Activated CD4-positive, alpha-beta T cell treated with anti-CD3 and anti-CD28 coated beads for 48 hours (primary cell): ENCODE data around the gene TMEM178B.
"Not testable (repeated sequence)": the region's sequence is repeated elsewhere in the genome, so short reads cannot be mapped to it uniquely, and the experiment has no call there.

ENCODE experiments used
- DNase-seq: peaks from one replicate; pipeline ENCODE4 v3.0.0-alpha.2; 2020

The TMEM178B gene

GRCh38 chr7:141073641-141074161 lies at the start of gene TMEM178B:
TSS of gene TMEM178B (plus strand) at chr7:141074064.
- DNase-seq: peak; percentile 25

DNA sequence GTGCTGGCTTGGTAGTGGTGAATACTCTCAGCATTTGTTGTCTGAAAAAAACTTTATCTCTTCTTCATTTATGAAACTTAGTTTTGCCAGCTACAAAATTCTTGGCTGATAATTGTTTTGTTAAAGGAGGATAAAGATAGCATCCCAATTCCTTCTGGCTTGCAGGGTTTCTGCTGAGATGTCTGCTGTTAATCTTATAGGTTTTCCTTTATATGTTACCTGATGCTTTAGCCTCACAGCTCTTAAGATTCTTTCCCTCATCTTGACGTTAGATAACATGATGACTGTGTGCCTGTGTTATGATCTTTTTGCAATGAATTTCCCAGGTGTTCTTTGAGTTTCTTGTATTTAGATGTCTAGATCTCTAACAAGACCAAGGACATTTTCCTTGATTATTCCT lies 49.2 kb upstream of the TMEM178B start:
- DNase-seq: no peak

GRCh38 chr7:141027043-141027442 lies 46.8 kb upstream of the TMEM178B start:
- no peak for DNase-seq

GRCh38 chr7:141028767-141029166 lies 45.1 kb upstream of the TMEM178B start:
- no peak for DNase-seq

DNA sequence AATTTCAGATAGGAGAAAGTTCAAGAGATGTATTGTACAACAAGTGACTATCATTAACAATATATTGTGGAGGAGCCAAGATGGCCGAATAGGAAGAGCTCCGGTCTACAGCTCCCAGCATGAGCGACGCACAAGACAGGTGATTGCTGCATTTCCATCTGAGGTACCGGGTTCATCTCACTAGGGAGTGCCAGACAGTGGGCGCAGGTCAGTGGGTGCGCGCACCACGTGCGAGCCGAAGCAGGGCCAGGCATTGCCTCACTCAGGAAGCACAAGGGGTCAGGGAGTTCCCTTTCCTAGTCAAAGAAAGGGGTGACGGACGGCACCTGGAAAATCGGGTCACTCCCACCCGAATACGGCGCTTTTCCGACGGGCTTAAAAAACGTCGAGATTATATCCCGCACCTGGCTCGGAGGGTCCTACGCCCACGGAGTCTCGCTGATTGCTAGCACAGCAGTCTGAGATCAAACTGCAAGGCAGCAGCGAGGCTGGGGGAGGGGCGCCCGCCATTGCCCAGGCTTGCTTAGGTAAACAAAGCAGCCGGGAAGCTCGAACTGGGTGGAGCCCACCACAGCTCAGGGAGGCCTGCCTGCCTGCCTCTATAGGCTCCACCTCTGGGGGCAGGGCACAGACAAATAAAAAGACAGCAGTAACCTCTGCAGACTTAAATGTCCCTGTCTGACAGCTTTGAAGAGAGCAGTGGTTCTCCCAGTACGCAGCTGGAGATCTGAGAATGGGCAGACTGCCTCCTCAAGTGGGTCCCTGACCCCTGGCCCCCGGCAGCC lies 41.1 kb upstream of the TMEM178B start:
- not testable (repeated sequence) for DNase-seq

DNA sequence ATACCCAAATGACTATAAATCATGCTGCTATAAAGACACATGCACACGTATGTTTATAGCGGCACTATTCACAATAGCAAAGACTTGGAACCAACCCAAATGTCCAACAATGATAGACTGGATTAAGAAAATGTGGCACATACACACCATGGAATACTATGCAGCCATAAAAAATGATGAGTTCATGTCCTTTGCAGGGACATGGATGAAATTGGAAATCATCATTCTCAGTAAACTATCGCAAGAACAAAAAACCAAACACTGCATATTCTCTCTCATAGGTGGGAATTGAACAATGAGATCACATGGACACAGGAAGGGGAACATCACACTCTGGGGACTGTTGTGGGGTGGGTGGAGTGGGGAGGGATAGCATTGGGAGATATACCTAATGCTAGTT lies 35.8 kb upstream of the TMEM178B start:
- DNase-seq: not testable (repeated sequence)

- no peak for DNase-seq
Observed at GRCh38 chr7:141039376-141039775, 34.5 kb upstream of the TMEM178B start.

DNA sequence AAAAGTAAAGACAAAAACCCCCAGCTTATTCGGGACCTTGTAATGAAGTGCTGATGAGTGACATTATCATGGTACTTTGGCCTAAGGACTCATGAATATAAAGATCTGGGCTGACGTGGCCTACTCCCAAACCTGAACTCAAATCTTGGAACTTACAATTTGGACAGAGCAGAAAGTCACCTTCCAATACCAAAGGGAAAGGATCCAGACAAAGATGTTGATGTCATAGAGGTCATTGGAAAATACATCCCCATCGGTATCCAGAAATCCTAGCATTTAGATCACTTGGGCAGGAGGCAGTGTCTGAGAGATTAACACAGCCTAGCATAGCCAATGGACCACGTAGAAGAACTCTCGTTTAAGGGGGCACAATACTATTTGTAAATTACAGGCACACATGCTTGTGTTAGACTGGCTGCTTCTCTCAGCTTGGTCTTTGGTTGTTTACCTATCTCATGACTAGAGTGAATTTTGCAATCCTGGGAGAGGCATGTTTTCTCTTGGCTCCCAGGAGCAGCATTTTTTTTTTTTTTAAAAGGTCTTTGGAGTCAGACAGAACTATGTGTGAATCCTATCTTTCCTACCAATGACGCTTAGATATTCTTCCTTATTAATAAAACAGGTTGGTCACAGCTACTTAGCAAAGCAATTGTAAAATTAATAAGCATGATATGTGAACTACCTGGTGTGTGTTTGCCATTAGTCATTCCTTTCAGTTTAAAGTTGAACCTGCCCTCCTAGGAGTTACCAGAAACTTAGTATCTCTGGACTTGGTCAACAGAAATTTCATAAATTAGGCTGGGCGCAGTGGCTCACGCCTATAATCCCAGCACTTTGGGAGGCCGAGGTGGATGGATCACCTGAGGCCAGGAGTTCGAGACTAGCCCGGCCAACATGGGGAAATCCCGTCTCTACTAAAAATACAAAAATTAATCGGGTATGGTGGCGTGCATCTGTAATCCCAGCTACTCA lies 31.4 kb upstream of the TMEM178B start:
- no peak for DNase-seq

- no peak for DNase-seq
Observed at GRCh38 chr7:141043616-141044015, 30.2 kb upstream of the TMEM178B start.

DNA sequence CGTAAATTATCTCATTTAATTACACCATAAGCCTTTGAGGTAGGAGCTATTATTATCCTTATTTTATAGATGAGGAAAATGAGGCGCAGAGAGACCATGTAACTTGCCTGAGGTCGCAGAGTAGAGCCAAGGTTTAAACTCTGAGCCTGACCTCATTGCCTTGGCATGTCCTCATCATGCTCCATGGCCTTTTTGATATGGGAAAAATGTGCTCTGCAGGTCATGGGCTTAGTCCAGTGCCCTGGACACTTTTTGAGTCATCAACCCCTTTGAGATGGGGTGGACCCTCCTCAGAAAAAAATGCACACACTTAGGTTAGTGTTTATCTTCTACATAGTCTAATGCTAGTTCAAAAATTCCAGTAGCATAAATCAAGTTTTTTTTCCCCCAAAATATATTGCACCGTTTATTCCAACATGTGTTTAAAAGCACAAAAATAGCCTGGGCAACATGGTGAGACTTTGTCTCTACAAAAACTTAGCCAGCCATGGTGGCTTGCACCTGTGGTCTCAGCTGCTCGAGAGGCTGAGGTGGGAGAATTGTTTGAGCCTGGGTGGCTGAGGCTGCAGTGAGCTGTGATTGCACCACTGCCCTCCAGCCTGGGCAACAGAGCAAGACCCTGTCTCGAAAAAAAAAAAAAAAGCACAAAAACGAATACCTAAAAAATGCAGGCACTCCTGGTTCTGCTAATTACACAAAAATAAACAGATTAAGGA lies 28.6 kb upstream of the TMEM178B start:
- DNase-seq: no peak

DNA sequence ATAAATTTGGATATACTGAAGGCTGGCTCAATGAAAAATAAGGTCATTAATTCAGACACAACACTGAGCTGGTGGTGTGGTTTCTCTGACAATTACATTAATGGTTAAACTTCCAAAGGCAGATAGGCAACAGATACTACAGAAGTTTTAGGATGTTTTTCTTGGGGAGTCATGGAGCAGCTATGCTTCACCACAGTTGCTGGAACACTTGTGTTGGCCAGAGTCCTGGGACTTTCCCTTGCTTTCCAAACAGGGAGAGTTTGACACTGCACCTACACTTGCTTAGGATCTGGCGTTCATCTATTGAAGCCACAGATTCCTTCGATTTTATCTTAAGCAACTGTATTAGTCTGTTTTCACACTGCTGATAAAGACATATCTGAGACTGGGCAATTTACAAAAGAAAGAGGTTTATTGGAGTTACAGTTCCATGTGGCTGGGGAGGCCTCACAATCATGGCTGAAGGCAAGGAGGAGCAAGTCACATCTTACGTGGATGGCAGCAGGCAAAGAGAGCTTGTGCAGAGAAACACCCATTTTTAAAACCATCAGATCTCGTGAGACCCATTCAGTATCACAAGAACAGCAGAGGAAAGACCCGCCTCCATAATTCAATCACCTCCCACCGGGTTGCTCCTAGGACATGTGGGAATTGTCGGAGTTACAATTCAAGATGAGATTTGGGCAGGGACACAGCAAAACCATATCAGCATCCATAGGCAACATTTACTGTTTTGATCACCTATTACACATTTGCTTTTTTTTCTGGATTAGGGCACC lies 27.8 kb upstream of the TMEM178B start:
- no peak for DNase-seq

- peak; percentile 61 for DNase-seq
Observed at GRCh38 chr7:141053626-141054025, 20.2 kb upstream of the TMEM178B start.

DNA sequence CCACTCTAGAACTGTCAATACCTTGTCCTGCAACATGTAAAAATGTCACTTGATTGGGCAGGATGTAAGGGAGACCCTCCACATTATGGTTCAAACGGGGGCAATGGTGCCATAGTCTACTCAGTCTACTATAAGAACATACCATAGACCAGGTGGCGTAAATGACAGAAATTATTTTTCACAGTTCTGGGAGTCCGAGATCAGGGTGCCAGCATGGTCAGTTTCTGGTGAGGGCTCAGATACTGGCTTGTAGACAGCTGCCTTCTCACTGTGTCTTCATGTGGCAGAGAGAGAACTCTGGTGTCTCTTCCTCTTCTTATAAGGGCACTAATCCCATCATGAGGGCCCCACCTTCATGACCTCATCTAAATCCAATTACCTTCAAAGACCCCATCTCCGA lies 18.7 kb upstream of the TMEM178B start:
- no peak for DNase-seq

DNA sequence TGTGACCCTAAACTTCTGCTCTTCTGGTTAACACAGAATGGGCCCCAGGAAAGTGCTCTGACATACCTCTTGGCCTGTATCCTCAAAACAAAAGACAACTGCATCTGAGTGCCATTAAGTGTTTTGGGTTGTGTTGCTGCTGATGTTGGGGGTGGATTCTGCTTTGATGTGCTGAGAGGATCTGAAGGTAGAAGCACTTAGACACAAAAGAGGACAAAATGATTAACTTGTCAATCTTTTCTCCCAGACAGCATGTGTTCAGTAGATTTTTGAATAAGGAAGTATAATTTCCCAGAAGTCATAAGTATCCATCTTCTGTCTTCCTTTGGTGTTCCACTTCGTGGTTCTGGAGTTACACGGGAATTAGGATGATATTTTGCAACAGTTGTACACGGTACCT lies 16.1 kb upstream of the TMEM178B start:
- no peak for DNase-seq

DNA sequence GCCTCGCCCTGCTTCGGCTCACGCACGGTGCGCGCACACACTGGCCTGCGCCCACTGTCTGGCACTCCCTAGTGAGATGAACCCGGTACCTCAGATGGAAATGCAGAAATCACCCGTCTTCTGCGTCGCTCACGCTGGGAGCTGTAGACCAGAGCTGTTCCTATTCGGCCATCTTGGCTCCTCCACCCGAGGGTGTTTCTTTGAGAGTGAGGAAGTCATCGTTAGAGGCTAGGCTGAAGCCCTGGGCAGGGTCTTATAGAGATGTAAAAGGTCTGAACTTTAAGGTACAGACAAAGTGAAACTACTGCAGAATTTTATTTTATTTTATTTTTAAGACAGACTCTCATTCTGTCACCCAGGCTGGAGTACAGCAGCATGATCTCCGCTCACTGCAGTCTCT lies 6.0 kb upstream of the TMEM178B start:
- not testable (repeated sequence) for DNase-seq

DNA sequence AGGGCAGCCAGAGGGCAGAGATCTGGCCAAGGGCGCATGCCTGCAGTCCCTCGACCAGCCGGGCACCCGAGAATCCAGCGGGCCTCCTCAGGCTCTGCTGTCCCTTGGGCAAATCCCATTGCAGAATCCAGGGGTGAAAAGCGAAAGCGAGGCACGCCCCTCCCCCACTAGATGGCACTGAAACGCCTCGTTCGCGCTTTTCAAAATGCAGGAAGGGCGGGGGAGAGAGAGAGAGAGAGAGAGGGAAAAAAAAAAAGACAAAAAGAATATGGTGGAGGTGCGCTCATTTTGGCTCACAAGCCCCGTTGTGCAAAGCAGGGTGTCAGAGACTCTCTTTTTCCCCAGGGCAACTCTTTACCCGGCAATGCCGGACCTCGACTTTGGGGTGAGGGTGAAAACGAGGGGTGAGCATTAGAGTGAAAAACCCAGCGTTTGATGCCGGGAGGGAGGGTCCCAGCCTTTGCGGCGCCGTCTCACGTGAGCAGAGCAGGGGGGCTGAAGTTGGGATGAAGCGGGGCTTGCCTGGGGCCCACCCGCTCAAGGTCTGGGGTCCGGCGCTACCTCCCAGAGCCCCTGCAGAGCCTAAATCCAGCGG lies 2.5 kb upstream of the TMEM178B start:
- peak; percentile 69 for DNase-seq

- DNase-seq: no peak
Observed at GRCh38 chr7:141071855-141072547, 1.9 kb upstream of the TMEM178B start.

DNA sequence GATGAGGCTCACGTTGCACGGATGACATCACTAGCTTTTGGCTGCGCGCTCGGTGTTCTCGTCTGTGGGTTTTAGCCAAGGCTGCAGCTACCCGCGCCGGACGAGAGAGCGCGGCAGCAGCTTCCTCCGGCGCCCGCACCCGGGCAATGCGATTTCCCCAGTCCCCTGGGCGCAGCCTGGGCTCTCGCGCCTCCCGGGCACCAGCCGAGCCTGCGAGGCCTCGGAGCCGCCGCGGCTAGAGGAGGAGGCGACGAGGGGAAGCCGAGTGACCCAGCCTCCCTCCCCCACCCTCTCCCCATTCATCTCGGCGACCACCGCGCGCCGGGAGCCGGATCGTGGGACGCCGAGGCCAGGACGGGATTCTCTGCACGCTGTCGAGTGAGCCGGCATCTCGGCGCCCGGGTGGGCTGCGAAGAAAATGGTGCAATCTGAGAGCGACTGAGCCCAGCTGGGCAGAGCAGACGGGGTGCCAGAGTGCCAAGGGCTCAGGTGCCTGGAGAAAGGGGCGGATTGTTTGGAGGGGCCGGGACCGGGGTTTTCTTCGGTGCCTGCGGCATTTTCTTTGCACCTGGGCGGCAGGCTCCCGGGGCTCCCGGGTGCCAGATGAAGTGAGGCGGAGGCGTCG lies 1.2 kb upstream of the TMEM178B start:
- DNase-seq: peak; percentile 45

GRCh38 chr7:141073173-141073640 lies 657 bp upstream of the TMEM178B start:
- DNase-seq: peak; percentile 37
